NCI-H128 (cell line): ENCODE measurements around the gene B4GALNT3.

ENCODE experiments used
- DNase-seq: peaks from one replicate; lab custom pipeline; 2025; ENCODE audit not compliant: unreplicated experiment; lab: John Stamatoyannopoulos, UW

Gene B4GALNT3

DNA sequence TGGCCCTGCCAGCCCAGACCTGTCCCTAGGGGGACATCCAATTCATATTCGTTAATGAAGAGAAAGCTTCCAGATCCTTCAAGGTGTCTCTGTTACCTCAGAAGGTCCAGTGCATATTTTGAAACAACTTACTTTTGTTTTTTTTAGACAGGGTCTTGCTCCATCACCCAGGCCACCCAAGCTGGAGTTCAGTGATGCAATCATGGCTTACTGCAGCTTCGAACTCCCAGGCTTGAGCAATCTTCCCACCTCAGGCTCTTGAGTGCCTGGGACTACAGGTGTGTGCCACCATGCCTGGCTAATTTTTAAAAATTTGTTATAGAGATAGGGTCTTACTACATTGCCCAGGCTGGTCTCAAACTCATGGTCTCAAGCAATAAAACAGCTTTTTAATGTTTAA lies 48.4 kb downstream of the B4GALNT3 start:
- DNase-seq: no peak

DNA sequence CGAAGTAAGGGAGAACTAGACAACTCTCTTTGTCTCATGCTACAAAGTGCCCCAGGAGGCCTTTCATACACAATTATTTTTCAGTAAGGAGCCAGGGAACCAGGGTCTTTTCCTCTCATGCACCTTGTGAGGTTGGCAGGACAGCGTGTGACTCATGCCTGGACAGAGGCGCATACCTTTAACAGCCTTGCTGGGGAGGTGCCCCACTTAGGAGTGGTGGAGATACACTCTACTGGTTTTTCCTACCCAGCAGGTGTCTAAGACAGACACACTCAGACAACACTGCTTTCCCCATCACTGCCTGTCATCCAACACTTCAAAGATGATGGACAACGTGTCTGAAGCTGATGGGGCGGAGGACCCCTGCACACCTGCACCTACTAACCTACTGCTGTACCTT lies 49.1 kb downstream of the B4GALNT3 start:
- DNase-seq: no peak

DNA sequence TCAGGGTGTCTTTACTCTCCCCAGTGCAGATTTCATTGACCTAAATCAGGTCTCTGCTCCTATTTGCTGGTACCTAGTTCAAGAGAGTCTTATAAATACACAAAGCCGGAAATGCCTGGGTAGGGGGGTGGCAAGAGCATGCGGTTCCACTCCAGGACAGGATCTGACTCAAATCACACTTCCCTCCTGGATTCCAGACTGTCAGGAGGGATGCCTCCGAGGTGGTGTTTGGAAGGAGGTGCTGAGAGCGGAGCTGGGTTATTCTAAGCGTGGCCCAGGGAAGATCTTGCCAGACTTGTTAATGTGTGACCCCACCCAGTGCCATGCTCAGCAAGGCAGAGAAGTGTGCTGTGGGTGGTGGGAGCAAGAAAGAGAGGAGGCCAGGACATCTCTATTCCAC lies 49.8 kb downstream of the B4GALNT3 start:
- no peak for DNase-seq

DNA sequence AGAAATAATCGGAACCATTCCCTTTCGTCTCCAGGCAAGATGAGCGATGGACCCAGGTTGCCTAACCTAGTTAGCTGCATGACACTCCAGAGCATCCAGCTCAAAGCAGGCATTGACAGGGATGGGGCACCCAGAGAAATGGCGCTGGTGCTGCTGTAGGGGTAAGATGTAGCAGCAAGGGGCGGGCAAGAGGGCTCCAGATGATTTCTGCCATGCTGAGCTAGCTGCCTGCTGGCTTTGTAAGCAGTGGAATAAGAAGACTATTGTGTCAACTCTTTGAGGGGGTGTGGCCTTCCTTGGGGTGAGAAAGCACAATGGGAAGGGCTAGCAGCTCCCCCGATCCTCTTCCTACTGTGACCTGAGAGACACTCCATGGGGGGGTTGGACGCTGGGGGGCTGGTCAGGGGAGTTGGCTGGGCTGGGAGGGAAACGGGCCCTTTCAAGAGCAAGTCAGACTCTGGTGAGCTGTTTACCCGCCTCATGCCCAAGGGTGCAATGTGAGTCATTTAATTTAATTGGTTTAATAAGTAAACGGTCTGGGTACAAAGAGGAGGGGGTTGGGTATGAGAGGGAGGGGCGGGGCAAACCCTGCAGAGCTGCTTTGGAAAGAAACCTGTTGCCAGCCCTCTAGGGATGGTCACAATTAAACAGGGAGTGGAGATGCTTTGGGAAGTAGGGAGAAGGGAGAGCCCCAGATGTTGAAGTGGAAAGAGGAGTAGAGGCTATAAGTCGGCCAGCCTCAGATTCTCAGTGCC lies 50.5 kb downstream of the B4GALNT3 start:
- no peak for DNase-seq

DNA sequence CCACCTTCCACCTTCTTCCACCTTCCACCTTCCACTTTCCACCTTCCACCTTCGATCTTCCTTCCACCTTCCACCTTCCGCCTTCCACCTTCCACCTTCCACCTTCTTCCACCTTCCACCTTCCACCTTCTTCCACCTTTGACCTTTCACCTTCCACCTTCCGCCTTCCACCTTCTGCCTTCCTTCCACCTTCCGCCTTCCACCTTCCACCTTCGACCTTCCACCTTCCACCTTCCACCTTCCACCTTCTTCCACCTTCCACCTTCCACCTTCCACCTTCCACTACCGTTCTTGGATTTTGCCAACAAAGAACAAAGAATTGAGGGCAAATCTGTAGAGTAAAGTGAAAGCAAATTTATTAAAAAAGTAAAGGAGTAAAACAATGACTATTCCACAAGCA lies 53.2 kb downstream of the B4GALNT3 start:
- DNase-seq: no peak

DNA sequence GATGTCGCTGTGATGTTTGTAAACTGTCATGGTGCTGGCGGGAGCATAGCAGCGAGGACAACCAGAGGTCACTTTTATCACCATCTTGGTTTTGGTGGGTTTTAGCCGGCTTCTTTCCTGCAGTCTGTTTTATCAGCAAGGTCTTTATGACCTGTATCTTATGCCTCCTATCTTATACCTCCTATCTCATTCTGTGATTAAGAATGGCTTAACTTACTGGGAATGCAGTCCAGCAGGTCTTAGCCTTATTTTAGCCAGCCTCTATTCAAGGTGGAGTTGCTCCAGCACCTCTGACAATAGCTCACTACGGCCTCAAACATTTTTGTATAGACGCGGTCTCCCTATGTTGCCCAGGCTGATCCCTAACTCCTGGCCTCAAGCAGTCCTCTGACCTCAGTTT lies 53.7 kb downstream of the B4GALNT3 start:
- no peak for DNase-seq

DNA sequence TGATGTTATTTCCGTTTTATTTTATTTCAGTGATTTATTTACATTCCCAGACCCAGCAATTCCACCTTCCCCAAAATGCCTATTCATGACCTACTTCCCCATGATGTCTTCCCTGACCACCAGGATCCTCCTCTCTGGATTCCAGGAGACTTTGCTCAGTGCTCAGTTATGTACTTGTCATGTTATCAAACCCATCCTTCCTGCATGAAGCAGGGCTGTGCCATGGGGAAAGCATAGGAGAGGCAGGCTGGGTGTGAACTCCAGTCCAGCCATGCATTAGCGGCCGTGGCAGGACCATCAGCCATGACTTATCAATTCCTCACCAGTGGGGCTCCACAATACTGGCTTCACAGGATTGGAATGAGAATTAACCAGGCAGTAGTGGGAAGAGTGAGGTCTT lies 57.8 kb downstream of the B4GALNT3 start:
- no peak for DNase-seq

DNA sequence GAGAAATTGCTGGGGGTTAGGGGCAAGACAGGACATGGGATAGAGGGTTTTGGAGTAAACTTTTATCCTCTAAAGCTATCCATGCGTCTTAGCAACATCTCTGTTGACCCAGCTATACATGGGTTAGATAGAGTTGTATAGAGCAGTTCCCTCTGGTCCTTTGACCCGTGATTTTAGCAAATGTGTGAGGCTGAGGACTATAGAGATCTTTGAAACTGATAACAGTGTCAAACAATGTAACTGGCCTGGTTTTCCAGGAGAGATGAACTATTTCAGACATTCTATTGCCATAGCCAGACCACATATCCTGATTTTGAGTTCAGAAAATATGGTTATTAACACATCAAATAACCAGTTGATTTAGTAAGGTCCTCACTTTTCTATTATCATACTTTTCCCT lies 60.4 kb downstream of the B4GALNT3 start:
- DNase-seq: no peak

DNA sequence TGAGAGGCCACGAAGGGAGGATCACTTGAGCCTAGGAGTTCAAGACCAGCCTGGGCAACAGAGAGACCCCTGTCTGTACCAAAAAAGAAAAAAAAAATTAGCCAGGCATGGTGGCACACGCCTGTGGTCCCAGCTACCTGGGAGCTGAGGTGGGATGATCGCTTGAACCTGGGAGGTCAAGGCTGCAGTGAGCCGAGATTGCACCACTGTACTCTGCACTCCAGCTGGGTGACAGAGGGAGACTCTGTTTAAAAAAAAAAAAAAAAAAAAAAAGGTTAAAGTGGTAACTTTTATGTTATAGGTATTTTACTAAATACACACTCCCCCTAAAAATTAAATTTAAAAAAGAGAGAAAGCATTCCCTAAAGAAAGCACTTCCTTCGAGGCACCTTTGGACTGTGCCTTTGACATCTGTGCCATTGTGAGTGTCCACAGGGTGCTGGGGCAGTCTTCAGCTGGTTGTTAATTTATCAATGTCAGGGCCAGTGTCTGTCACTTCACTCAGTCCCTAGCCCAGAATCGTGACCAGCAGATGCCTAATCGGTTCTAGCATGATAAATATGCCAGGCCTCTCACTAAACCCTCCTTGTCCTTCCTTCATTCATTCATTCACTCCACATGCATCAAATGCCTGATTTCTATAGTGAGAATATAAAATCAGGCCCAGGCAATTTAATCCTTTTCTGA lies 63.1 kb downstream of the B4GALNT3 start:
- no peak for DNase-seq

DNA sequence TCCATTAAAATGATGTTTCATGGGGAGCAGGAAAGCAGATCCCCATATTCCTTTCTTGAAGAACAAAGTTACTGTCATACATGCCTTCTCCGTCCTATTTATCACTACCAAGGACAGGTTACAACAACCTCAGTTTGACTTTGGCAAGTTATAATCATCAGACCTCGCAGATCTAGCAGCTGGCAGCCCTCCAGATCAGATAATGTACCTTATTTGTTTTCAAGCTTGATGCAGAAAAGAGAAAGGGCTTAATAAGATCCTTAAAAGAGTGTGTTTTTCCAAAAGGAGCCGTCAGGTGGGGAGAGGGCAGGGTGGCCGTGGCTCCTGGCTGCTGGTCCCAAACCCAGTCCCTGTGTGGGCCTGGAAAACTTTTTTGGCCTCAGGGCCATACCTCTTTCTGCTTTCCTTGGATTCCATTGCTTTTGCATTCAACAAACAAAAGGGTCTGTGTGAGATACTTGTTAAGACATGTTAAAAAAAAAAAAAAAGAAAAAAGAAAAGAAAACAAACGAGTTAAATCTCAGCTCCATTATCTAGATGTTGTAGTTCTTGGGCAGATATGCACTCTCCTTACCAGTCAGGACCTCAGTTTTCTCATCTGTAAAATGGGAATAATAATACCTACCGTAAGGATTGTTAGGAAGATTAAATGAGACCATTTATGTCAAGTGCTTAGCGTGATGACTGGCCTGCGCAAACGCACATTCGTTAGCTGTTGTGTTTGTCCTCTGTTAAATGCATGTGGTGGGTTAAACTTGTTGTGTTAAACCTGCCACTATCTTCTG lies 64.6 kb downstream of the B4GALNT3 start:
- no peak for DNase-seq

DNA sequence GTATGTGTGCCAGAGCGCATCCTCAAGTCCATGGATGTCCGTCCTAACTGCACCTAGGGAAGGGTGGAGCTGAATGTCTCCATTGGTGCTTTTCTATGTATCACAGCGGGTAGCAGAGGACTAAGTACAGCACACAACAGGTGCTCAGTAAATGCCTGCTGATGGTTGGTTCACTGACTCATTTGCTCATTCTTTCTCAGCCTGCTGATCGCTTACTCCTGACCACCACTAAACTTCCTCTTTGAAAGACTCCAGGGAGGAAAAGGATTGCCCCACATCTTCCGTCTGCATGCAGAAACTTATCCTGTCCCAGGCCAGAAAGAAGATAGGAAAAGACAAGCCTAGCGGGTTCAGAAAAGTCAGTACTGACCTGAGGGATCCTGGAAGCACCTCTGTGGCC lies 66.3 kb downstream of the B4GALNT3 start:
- DNase-seq: no peak

DNA sequence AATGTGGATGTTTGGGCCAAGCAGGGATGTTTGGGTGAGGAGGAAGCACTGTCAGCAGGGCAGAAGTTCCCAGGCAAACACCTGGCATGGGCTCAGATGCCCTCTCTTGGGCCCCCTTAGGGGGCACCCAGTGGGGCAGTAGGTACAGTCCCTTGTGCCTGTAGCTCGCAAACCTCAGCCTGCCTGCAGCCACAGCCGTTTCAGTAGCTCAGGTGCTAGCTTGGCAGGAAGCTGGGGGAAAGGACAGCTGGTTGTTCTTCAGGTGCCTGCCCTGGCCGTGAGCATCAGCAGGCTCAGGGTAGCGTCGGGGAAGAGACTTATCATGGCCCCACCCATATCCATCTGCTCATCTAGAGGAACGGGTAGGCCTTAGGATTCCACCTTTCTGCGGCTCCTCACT lies 67.5 kb downstream of the B4GALNT3 start:
- no peak for DNase-seq

DNA sequence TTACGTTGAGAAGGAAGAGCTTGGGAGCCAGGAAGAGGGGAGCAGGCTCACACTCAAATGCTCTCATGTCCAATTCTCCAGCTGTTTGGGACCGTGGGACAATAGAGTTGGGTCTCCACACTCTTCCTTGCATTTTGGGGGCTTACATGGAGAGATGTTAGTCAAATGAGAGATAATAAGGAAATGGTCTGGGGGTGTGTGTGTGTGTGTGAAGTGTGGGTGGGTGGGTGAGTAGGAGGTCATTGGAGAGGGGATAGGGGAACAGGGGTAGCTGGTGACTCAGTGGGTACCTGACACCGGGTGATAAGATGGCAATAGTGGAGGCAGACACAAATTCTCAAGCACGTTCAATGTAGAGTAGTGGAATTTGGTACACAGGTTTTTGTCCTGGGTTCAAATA lies 68.0 kb downstream of the B4GALNT3 start:
- DNase-seq: no peak

DNA sequence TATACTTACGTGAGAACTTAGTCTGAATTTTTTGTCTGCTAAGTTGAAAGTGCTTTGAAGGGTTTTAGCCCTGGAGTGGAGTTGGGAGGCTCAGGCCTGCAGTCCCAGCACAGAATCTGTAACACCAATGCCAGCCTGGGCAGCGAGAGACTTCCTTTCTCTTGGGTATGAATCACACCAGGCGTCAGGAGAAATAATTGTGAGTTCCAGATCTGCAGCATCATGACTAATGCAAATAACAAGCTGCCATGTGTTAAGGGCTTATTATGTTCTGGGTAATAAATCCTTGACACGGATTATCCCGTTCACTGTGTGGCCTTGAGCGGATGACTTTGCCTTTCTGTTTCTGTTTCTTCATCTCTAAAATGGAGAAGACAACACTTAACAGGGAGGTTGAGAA lies 70.6 kb downstream of the B4GALNT3 start:
- no peak for DNase-seq

DNA sequence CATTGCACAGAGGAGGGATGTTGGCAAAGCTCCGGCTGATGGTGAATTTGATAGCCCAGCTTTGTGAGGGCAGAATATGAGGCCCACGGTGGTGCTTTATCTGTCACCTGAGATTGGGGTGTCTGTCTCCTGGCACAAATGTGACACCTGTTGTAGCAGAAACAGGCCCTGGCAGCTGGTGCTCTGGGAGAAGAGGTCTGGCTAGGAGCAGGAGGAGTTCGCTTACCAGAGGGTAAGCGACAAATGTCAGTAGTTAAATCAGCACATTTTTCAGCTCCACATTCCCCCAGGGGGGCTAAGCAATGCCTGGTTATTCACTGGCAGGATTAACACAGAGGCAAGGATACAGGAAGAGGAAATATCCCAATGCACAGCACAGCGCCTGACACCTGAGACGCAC lies 71.1 kb downstream of the B4GALNT3 start:
- DNase-seq: no peak

DNA sequence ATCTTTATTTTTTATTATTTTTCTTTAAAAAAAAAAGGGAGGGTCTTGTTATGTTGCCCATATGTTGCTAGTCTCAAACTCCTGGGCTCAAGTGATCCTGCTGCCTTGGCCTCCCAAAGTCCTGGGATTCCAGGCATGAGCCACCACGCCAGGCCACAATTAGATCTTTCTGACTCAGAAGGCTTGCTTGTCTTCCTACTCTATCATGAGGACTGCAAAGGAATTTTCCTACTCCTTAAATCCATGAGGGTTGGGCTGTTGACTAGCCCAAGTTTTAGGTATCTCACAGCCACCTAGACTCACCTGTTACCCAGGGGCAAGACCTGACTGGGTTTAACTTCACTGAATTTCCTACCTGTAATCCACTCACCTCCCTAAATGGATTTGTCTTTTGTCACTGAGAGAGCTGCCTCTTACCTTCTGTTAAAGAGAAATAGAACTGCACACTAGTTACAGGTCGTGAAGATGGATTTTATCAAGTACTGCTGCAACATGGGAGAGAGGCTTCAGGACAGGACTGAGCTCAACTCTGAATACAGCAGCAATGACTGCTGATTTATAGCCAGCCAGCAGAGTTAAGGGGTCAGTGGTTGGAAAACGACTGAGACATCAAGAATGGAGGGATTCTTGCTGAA lies 72.3 kb downstream of the B4GALNT3 start:
- no peak for DNase-seq

DNA sequence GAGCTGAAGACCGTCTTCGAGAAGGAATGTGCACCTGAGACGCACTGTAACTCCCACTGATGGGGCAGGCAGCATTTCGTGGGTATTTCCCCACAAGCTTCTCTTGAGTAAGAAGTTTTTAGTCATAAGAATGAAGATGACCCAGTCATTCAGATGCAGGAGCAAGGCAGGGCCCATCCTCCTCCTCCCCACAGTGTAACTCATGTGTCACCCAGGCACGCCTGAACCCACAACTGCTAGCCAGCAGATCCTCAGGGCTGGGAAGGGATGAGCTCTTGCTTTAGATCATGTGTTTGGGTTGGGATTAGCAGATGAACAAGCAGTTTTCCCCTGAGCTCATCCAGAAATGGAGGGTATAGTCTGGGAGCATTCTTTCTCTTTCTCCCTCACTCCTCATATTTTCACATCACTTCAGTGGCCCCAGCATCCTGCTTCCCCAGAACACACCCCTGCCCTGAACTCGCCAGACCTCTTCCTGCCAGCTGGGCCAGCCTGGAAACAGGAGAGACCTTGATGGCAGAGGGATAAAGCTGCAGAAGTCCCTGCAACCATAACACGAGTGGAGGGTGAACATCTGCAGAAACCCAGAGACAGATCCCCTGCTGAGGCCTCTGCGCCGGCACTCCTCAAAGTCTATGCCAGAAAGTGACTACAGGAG lies 73.3 kb downstream of the B4GALNT3 start:
- no peak for DNase-seq

DNA sequence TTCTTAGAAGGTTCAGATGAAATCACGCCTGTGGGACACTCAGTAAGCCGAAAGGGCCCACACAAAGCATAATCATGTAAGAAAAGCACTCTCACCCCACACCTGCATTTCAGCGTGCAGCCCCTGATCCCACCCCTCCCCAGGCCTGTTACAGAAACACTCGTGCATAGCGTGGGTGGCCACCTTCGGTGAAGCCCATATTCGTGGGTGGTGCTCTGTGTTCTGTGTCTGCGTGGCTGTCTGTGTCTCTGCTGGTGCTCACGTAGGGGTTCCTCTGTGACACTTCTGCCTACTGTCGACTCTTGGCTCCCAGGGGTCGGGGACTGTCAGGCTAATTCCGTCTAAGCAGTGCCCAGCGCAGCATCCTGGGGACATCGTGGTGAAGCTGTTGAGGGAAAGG lies 74.0 kb downstream of the B4GALNT3 start:
- no peak for DNase-seq

DNA sequence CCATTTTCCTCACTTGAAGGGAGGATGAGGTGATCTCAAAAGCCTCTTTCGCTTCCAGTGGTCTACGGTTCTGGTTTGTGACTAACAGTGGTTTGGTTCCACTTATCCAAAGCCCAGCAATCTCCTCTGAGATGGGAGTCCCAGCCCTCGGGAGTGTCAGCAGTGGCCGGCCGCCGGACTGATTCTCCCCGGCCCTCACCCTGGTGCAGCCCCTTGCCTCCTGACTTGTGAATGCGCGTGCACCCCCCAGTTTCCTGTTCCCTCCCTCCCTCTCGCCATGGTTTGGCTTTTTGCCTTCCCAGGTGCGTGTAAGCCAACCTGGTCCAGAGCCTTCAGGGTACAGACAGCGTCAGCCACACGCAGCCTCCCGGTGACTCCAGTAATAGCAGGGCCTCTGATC lies 74.5 kb downstream of the B4GALNT3 start:
- DNase-seq: no peak

DNA sequence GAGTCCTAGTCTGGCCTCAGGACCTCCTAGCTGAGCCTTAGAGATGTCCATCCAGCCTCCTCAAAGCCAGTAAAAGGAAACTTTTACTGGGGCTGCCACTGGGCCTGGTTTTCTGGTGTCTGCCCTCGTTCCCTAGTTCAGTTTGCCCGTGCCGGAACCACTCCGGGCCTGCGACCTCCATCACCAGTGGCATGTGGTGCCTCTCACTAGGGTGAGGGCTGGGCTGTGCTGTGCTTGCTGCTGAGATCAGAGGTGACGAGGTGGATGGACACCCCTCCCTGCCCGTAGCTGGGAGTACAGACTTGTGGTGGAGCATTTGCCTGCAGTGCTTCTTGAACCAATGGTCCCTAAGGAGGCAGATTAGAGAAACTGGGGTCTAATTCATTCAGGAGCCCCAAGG lies 75.7 kb downstream of the B4GALNT3 start:
- DNase-seq: no peak

DNA sequence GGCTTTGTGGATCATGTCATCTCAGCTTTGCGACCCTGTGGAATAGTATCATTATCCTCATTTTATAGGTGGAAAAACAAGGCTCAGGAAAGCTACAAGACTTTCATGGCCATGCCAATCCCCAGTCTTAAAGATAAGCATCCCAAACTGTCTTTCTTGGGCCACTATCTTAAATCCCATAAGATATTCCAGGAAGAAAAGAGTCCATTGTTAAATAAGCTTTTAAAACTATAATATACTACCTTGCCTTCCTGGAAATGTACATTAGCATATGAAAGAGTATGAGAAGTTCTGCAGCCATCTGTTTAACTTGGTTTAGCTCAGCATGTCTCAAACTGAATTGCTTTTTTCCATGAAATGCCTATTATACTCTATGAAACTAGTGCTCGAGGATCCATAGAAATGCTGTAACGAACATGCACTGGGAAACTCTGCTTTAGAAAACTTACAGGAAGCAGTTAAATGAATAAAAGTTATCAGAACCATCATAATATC lies 77.1 kb downstream of the B4GALNT3 start:
- no peak for DNase-seq
